ENCODE results near the gene CD9.
A peak's percentile ranks its signal among the peaks of the same experiment; 100 is the strongest.

The CD9 gene

GRCh38 chr12:6234214-6234613 is 34.0 kb downstream of the CD9 start:
- ChIA-PET POLR2A (no interaction called here), CTCF (interaction anchor here (0.6 to 1.6 kb wide), 3 partner anchors 21 to 39 kb away, joined by 3 to 4 read pairs (median 3); partner anchors contain the start of gene CD9)
- no peak for DNase-seq (ENCODE audit: extremely low spot score)
- no peak for TF ChIP-seq CTBP1 (IDR thresholded peaks at IDR 0.05; ENCODE audit: borderline replicate concordance)
- TF ChIP-seq, protein P1, sequence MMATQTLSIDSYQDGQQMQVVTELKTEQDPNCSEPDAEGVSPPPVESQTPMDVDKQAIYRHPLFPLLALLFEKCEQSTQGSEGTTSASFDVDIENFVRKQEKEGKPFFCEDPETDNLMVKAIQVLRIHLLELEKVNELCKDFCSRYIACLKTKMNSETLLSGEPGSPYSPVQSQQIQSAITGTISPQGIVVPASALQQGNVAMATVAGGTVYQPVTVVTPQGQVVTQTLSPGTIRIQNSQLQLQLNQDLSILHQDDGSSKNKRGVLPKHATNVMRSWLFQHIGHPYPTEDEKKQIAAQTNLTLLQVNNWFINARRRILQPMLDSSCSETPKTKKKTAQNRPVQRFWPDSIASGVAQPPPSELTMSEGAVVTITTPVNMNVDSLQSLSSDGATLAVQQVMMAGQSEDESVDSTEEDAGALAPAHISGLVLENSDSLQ (IDR thresholded peaks at IDR 0.05): no peak
- no peak for TF ChIP-seq ZNF384 (IDR thresholded peaks at IDR 0.05)

- CTCF ChIA-PET: interaction anchor here (0.6 to 1.6 kb wide), 2 partner anchors 22 to 39 kb away, joined by 3 to 4 read pairs; no protein-coding TSS in a partner anchor
- POLR2A ChIA-PET: interaction anchor here (0.8 kb wide), 1 partner anchor 34 kb away, joined by 3 read pairs; the partner anchor contains the start of gene CD9
- no peak for DNase-seq (ENCODE audit: extremely low spot score)
Measured at GRCh38 chr12:6234906-6235305, 34.7 kb downstream of the CD9 start.

DNA sequence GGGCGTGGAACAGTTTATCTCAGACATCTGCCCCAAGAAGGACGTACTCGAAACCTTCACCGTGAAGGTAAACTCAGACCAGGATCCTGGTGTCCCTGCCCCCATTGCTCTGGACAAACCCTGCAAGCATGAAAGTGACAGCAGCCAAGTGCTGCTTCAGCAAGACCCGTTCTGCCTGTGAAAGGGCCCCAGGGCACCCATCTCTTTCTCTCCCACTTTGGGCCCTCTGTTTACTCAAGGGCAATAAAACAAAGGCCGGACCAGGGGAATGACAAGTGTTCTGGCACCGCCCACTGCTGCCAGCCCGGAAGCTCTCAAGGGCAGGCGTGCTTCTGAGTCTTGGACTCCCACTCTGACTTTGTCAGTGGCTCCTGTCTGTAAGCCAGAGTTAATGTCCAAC is 35.3 kb downstream of the CD9 start:
- ChIA-PET POLR2A (no interaction called here), CTCF (no interaction called here)
- DNase-seq (ENCODE audit: extremely low spot score): no peak
- TF ChIP-seq ELF4 (IDR thresholded peaks at IDR 0.05) (no peak), CTBP1 (IDR thresholded peaks at IDR 0.05; ENCODE audit: borderline replicate concordance) (no peak), ARNT (IDR thresholded peaks at IDR 0.05) (no peak), TARDBP (IDR thresholded peaks at IDR 0.05) (no peak), LEF1 (IDR thresholded peaks at IDR 0.05; ENCODE audit: borderline replicate concordance) (no peak), L3MBTL2 (conservative IDR thresholded peaks at IDR 0.05) (no peak)
- TF ChIP-seq, protein P1 (IDR thresholded peaks at IDR 0.05): 0 out of 2 replicates have a peak, but pooled peaks have one; percentile 31

More at GRCh38 chr12:6234906-6235305, 34.7 kb downstream of the CD9 start:
- TF ChIP-seq ARNT (IDR thresholded peaks at IDR 0.05) (no peak), FOXK2 (IDR thresholded peaks at IDR 0.05) (no peak), BHLHE40 (IDR thresholded peaks at IDR 0.05; ENCODE audit: borderline replicate concordance) (no peak), LEF1 (IDR thresholded peaks at IDR 0.05; ENCODE audit: borderline replicate concordance) (no peak), SUZ12 (IDR thresholded peaks at IDR 0.05) (no peak), ELF4 (IDR thresholded peaks at IDR 0.05) (no peak), NFRKB (IDR thresholded peaks at IDR 0.05) (no peak), SP1 (IDR thresholded peaks at IDR 0.05) (no peak), TARDBP (IDR thresholded peaks at IDR 0.05) (no peak), FOXA1 (IDR thresholded peaks at IDR 0.05) (no peak)
- TF ChIP-seq, protein P1 (IDR thresholded peaks at IDR 0.05): no peak

DNA sequence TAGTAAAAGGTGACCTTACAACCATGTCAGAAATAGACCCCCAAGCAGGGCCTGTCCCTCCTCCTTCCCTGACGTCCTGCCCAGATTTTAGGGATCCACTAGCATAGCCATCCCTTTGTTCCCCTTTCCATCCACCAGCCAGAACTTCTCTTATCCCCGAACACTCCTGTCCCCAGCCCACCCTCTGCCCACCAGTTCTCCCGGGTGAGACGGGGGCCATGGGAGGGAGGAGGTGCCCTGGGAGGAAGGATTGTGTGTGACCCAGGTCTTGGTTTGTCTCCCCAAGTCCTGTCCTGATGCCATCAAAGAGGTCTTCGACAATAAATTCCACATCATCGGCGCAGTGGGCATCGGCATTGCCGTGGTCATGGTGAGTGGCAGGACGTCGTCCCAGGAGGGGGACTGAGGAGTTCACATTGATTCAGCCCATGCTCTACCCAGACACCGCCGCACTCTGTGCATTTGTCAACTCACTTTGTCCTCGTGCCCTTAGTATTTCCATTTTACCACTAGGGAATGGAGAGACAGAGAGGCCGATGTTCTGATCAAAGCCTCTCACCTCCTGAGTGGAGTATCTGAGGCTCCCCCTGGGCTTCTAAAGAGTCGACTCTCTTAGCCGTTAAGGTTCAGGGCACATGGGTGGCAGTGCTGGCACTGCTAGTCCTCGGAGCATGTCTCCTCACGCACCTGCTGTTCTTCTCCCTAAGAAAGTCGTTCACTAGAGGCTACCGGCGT is 35.9 kb downstream of the CD9 start:
- CTCF ChIA-PET: no interaction called here

DNA sequence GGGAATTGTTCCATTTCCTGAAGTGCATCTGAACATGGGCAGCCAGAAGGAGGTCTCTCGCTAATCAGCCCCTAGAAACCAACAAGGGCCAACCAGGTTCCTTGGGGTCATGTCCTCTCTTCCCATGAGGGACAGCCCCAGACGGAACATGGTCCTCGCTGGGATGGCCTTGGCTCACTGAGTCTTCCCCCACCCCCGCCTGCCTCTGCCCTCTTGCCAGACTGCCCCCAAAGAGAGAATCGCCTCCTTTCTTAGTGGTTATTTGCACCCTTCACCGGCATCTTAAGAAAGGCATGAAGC is 36.4 kb downstream of the CD9 start:
- DNase-seq (ENCODE audit: extremely low spot score): no peak
- ChIA-PET POLR2A (no interaction called here), CTCF (no interaction called here)
- TF ChIP-seq ZNF384 (IDR thresholded peaks at IDR 0.05): no peak
- TF ChIP-seq HDGF (IDR thresholded peaks at IDR 0.05; ENCODE audit: borderline replicate concordance): no peak
- TF ChIP-seq LEF1 (IDR thresholded peaks at IDR 0.05; ENCODE audit: borderline replicate concordance): no peak
- TF ChIP-seq L3MBTL2 (conservative IDR thresholded peaks at IDR 0.05): no peak
- no peak for TF ChIP-seq BHLHE40 (IDR thresholded peaks at IDR 0.05; ENCODE audit: borderline replicate concordance)
- TF ChIP-seq FOXK2 (IDR thresholded peaks at IDR 0.05): no peak
- no peak for TF ChIP-seq FOXM1 (IDR thresholded peaks at IDR 0.05; ENCODE audit: borderline replicate concordance)
- TF ChIP-seq SUZ12 (IDR thresholded peaks at IDR 0.05): no peak
- TF ChIP-seq, protein P1 (IDR thresholded peaks at IDR 0.05): no peak
- no peak for TF ChIP-seq ELF4 (IDR thresholded peaks at IDR 0.05)
- TF ChIP-seq FOXA1 (IDR thresholded peaks at IDR 0.05): no peak
- TF ChIP-seq CTBP1 (IDR thresholded peaks at IDR 0.05; ENCODE audit: borderline replicate concordance): no peak

More for the DNA sequence above, 35.9 kb downstream of the CD9 start:
- no peak for DNase-seq (ENCODE audit: extremely low spot score)
- TF ChIP-seq ELF4 (IDR thresholded peaks at IDR 0.05): no peak
- POLR2A ChIA-PET: no interaction called here

- POLR2A ChIA-PET: no interaction called here
- CTCF ChIA-PET: interaction anchor here (0.7 kb wide), 1 partner anchor 178 kb away, joined by 3 read pairs; no protein-coding TSS in a partner anchor
- TF ChIP-seq L3MBTL2 (conservative IDR thresholded peaks at IDR 0.05) (no peak), FOXA1 (IDR thresholded peaks at IDR 0.05) (no peak), FOXM1 (IDR thresholded peaks at IDR 0.05; ENCODE audit: borderline replicate concordance) (no peak), SUZ12 (IDR thresholded peaks at IDR 0.05) (no peak), SP1 (IDR thresholded peaks at IDR 0.05) (no peak), ZNF384 (IDR thresholded peaks at IDR 0.05) (no peak), BHLHE40 (IDR thresholded peaks at IDR 0.05; ENCODE audit: borderline replicate concordance) (no peak), LEF1 (IDR thresholded peaks at IDR 0.05; ENCODE audit: borderline replicate concordance) (no peak), NFRKB (IDR thresholded peaks at IDR 0.05) (no peak), TARDBP (IDR thresholded peaks at IDR 0.05) (no peak), ELF4 (IDR thresholded peaks at IDR 0.05) (no peak), CTBP1 (IDR thresholded peaks at IDR 0.05; ENCODE audit: borderline replicate concordance) (no peak), FOXK2 (IDR thresholded peaks at IDR 0.05) (no peak)
- TF ChIP-seq, protein P1 (IDR thresholded peaks at IDR 0.05): no peak
- DNase-seq (ENCODE audit: extremely low spot score): no peak
Measured at GRCh38 chr12:6237830-6238229, 37.6 kb downstream of the CD9 start.

Measured in HEK293T (cell line).